WTC11 (cell line): ENCODE results near the gene MYO16. TPM values are rescaled to one million over a fixed set of nuclear protein-coding genes. Genes with fewer than 3 reads are reported as not detected.

ENCODE experiments used
- ATAC-seq: fragments of 200-7000 bp; cut with Tn5 transposase; 2 replicates; pipeline ENCODE4 v1.10.0; 2021; ENCODE audit warnings: mild to moderate bottlenecking, moderate library complexity
- CTCF ChIA-PET: fragments of 300-600 bp; sonication (Branson Sonifier 250); formaldehyde crosslinking; loops from one replicate; lab custom pipeline; 2021; ENCODE audit warnings: antibody characterized with exemption; lab: Charles Lee
- POLR2A ChIA-PET: fragments of 350-600 bp; sonication (Branson Sonifier 250); formaldehyde crosslinking; loops from one replicate; lab custom pipeline; 2021; ENCODE audit warnings: antibody characterized with exemption; lab: Charles Lee
- DNase-seq: peaks from one replicate; pipeline ENCODE4 v3.0.0; 2021; ENCODE audit warnings: low spot score
- H3K27ac Mint-ChIP-seq: 2 replicates; pipeline ENCODE4 v1.8.0; 2021; ENCODE audit warnings: mixed read lengths
- H3K27me3 Mint-ChIP-seq: 2 replicates; pipeline ENCODE4 v1.8.0; 2021; ENCODE audit warnings: low read depth, mild to moderate bottlenecking, moderate library complexity, mixed read lengths
- H3K36me3 Mint-ChIP-seq: 2 replicates; pipeline ENCODE4 v1.8.0; 2021; ENCODE audit warnings: mixed read lengths
- H3K4me1 Mint-ChIP-seq: 2 replicates; pipeline ENCODE4 v1.8.0; 2022; ENCODE audit warnings: mixed read lengths
- H3K4me3 Mint-ChIP-seq: 2 replicates; pipeline ENCODE4 v1.8.0; 2021; ENCODE audit warnings: mild to moderate bottlenecking, moderate library complexity, mixed read lengths
- H3K9me3 Mint-ChIP-seq: 2 replicates; pipeline ENCODE4 v1.8.0; 2021; ENCODE audit warnings: mixed read lengths
- ATF2 ChIP-seq: sonication (generic); formaldehyde crosslinking; IDR thresholded peaks from 2 replicates; pipeline ENCODE4 v1.8.1; 2022; ENCODE audit warnings: low read depth, missing genetic modification reagents, borderline replicate concordance
- E2F5 ChIP-seq: sonication (generic); formaldehyde crosslinking; IDR thresholded peaks from 2 replicates; pipeline ENCODE4 v1.8.1; 2022; ENCODE audit warnings: mild to moderate bottlenecking, moderate library complexity, missing genetic modification reagents
- ERG ChIP-seq: fragments of 250-450 bp; sonication (Bioruptor Pico); IDR thresholded peaks from 2 replicates; pipeline ENCODE4 v1.8.0; 2021; ENCODE audit warnings: mild to moderate bottlenecking
- FOXK1 ChIP-seq: sonication (generic); formaldehyde crosslinking; IDR thresholded peaks from 2 replicates; pipeline ENCODE4 v1.8.0; 2022; ENCODE audit warnings: mild to moderate bottlenecking, moderate library complexity, missing genetic modification reagents
- HMGA2 ChIP-seq: fragments of 250-450 bp; sonication (Bioruptor Pico); IDR thresholded peaks from 2 replicates; pipeline ENCODE4 v1.4.0; 2021; ENCODE audit warnings: mild to moderate bottlenecking, moderate library complexity
- JAZF1 ChIP-seq: fragments of 250-450 bp; sonication (Bioruptor Pico); IDR thresholded peaks from 2 replicates; pipeline ENCODE4 v1.9.0; 2021; ENCODE audit warnings: moderate library complexity, mild to moderate bottlenecking, inconsistent platforms
- KAT7 ChIP-seq: sonication (generic); formaldehyde crosslinking; IDR thresholded peaks from 2 replicates; pipeline ENCODE4 v1.8.1; 2023; ENCODE audit warnings: missing genetic modification reagents, mild to moderate bottlenecking, borderline replicate concordance
- NFE2L1 ChIP-seq: sonication (generic); formaldehyde crosslinking; IDR thresholded peaks from 2 replicates; pipeline ENCODE4 v1.8.1; 2023; ENCODE audit warnings: missing genetic modification reagents
- TEAD1 ChIP-seq: sonication (generic); formaldehyde crosslinking; IDR thresholded peaks from 2 replicates; pipeline ENCODE4 v1.8.0; 2022; ENCODE audit warnings: mild to moderate bottlenecking, missing genetic modification reagents
- TEAD4 ChIP-seq: sonication (generic); formaldehyde crosslinking; IDR thresholded peaks from 2 replicates; pipeline ENCODE4 v1.8.0; 2022; ENCODE audit warnings: mild to moderate bottlenecking, missing genetic modification reagents
- ZNF121 ChIP-seq: sonication (generic); formaldehyde crosslinking; IDR thresholded peaks from 2 replicates; pipeline ENCODE4 v1.8.0; 2023; ENCODE audit warnings: missing genetic modification reagents
- ZNF219 ChIP-seq: sonication (generic); formaldehyde crosslinking; IDR thresholded peaks from 2 replicates; pipeline ENCODE4 v1.8.0; 2023; ENCODE audit warnings: missing genetic modification reagents, mild to moderate bottlenecking, borderline replicate concordance
- ZNF317 ChIP-seq: sonication (generic); formaldehyde crosslinking; IDR thresholded peaks from 2 replicates; pipeline ENCODE4 v1.8.1; 2023; ENCODE audit warnings: low read depth, mild to moderate bottlenecking, moderate library complexity, missing genetic modification reagents, borderline replicate concordance
- total RNA-seq: library from RNA; stranded (reverse); gene quantifications from 3 replicates; pipeline ENCODE4 v1.2.3, GENCODE V29; 2021
- TF ChIP-seq, protein P1 (sequence below): sonication (generic); formaldehyde crosslinking; IDR thresholded peaks from 2 replicates; pipeline ENCODE4 v1.8.1; 2022; ENCODE audit warnings: missing genetic modification reagents, borderline replicate concordance
- TF ChIP-seq, protein P2 (sequence below): sonication (generic); formaldehyde crosslinking; IDR thresholded peaks from 2 replicates; pipeline ENCODE4 v1.8.1; 2023; ENCODE audit warnings: mild to moderate bottlenecking, missing genetic modification reagents
- TF ChIP-seq, protein P3 (sequence below): fragments of 250-450 bp; sonication (Bioruptor Pico); IDR thresholded peaks from 2 replicates; pipeline ENCODE4 v1.9.0; 2021; ENCODE audit warnings: mild to moderate bottlenecking
- TF ChIP-seq, protein P4 (sequence below): fragments of 200-600 bp; IDR thresholded peaks from 2 replicates; pipeline ENCODE4 v1.8.0; 2022; ENCODE audit warnings: antibody characterized with exemption

Gene MYO16
- total RNA-seq, 1 experiment from 2014 or later, result 0.09 TPM

- Mint-ChIP-seq H3K9me3 (no peaks in the 10 kb centered on the region; the same call in 1 of the 2 replicates), H3K27me3 (no peaks in the 10 kb centered on the region; the same call in 1 of the 2 replicates), H3K4me3 (no peak overlapping the region), H3K36me3 (no peaks in the 10 kb centered on the region), H3K27ac (no peak overlapping the region), H3K4me1 (peaks cover 5% of the 10 kb centered on the region; the same call in 1 of the 2 replicates)
- ATAC-seq (no peak), DNase-seq (no peak)
- TF ChIP-seq JAZF1 (CRISPR knock-in tag), result no peak
- TF ChIP-seq, protein P1, sequence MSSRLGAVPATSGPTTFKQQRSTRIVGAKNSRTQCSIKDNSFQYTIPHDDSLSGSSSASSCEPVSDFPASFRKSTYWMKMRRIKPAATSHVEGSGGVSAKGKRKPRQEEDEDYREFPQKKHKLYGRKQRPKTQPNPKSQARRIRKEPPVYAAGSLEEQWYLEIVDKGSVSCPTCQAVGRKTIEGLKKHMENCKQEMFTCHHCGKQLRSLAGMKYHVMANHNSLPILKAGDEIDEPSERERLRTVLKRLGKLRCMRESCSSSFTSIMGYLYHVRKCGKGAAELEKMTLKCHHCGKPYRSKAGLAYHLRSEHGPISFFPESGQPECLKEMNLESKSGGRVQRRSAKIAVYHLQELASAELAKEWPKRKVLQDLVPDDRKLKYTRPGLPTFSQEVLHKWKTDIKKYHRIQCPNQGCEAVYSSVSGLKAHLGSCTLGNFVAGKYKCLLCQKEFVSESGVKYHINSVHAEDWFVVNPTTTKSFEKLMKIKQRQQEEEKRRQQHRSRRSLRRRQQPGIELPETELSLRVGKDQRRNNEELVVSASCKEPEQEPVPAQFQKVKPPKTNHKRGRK (CRISPR knock-in tag), result no peak
- TF ChIP-seq TEAD1 (CRISPR knock-in tag), result no peak
- TF ChIP-seq, protein P2, sequence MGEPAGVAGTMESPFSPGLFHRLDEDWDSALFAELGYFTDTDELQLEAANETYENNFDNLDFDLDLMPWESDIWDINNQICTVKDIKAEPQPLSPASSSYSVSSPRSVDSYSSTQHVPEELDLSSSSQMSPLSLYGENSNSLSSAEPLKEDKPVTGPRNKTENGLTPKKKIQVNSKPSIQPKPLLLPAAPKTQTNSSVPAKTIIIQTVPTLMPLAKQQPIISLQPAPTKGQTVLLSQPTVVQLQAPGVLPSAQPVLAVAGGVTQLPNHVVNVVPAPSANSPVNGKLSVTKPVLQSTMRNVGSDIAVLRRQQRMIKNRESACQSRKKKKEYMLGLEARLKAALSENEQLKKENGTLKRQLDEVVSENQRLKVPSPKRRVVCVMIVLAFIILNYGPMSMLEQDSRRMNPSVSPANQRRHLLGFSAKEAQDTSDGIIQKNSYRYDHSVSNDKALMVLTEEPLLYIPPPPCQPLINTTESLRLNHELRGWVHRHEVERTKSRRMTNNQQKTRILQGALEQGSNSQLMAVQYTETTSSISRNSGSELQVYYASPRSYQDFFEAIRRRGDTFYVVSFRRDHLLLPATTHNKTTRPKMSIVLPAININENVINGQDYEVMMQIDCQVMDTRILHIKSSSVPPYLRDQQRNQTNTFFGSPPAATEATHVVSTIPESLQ (CRISPR knock-in tag), result no peak
- TF ChIP-seq ERG (CRISPR knock-in tag), result no peak
- no peak for TF ChIP-seq ZNF121 (CRISPR knock-in tag)
- TF ChIP-seq HMGA2 (CRISPR knock-in tag), result no peak
- TF ChIP-seq TEAD4, result no peak
- TF ChIP-seq, protein P3, sequence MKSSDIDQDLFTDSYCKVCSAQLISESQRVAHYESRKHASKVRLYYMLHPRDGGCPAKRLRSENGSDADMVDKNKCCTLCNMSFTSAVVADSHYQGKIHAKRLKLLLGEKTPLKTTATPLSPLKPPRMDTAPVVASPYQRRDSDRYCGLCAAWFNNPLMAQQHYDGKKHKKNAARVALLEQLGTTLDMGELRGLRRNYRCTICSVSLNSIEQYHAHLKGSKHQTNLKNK (CRISPR knock-in tag), result no peak
- no peak for TF ChIP-seq ATF2 (CRISPR knock-in tag)
- no peak for TF ChIP-seq ZNF219 (CRISPR knock-in tag)
- POLR2A ChIA-PET, result no interaction called here
- CTCF ChIA-PET, result no interaction called here
These were observed 260.0 kb downstream of the MYO16 start for GRCh38 chr13:108889324-108889984.

GRCh38 chr13:108895220-108895704, 265.9 kb downstream of the MYO16 start:
- ChIA-PET POLR2A (no interaction called here), CTCF (interaction anchor here (0.6 to 1.8 kb wide), 22 partner anchors 9 to 626 kb away, joined by 3 to 18 read pairs (median 3); partner anchors contain the start of gene TNFSF13B)
- Mint-ChIP-seq H3K36me3 (peaks cover 7% of the 10 kb centered on the region), H3K4me3 (no peak overlapping the region), H3K9me3 (peaks cover 7% of the 10 kb centered on the region), H3K27me3 (no peaks in the 10 kb centered on the region), H3K27ac (no peak overlapping the region), H3K4me1 (peaks cover 7% of the 10 kb centered on the region; the same call in 1 of the 2 replicates)
- ATAC-seq (no peak), DNase-seq (no peak)
- TF ChIP-seq, protein P4, sequence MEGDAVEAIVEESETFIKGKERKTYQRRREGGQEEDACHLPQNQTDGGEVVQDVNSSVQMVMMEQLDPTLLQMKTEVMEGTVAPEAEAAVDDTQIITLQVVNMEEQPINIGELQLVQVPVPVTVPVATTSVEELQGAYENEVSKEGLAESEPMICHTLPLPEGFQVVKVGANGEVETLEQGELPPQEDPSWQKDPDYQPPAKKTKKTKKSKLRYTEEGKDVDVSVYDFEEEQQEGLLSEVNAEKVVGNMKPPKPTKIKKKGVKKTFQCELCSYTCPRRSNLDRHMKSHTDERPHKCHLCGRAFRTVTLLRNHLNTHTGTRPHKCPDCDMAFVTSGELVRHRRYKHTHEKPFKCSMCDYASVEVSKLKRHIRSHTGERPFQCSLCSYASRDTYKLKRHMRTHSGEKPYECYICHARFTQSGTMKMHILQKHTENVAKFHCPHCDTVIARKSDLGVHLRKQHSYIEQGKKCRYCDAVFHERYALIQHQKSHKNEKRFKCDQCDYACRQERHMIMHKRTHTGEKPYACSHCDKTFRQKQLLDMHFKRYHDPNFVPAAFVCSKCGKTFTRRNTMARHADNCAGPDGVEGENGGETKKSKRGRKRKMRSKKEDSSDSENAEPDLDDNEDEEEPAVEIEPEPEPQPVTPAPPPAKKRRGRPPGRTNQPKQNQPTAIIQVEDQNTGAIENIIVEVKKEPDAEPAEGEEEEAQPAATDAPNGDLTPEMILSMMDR, result 0 out of 2 replicates have a peak, but pooled peaks have one; percentile 41
- TF ChIP-seq FOXK1 (CRISPR knock-in tag), result no peak
- no peak for TF ChIP-seq E2F5
- TF ChIP-seq ZNF317 (CRISPR knock-in tag), result no peak
- no peak for TF ChIP-seq NFE2L1 (CRISPR knock-in tag)
- TF ChIP-seq, protein P3 (CRISPR knock-in tag), result no peak
- TF ChIP-seq KAT7 (CRISPR knock-in tag), result no peak
- TF ChIP-seq HMGA2 (CRISPR knock-in tag), result peak; percentile 52; the same call in 1 of the 2 replicates
